H1 (cell line): Measurements from ENCODE around the gene FBLN2. TPM values are rescaled to one million over a fixed set of nuclear protein-coding genes. Genes with fewer than 3 reads are reported as not detected.
"Not testable (repeated sequence)": the region's sequence is repeated elsewhere in the genome, so short reads cannot be mapped to it uniquely, and the experiment has no call there.

Experiments
- CTCF ChIA-PET: fragments of 300-600 bp; sonication (Branson Sonifier 250); formaldehyde crosslinking; loops from one replicate; lab custom pipeline; 2021; ENCODE audit not compliant: partially characterized antibody; lab: Charles Lee
- POLR2A ChIA-PET: fragments of 300-600 bp; sonication (Branson Sonifier 250); formaldehyde crosslinking; loops from one replicate; lab custom pipeline; 2021; ENCODE audit warnings: inconsistent platforms; ENCODE audit not compliant: partially characterized antibody; lab: Charles Lee
- DNase-seq, 2 experiments: peaks; one replicate each; pipeline versions ENCODE4 v3.0.0 to v3.0.0-alpha.2; 2010 to 2022; ENCODE audit warnings: low spot score in 2 of 2, low read depth in 1 of 2, mixed read lengths in 1 of 2
- FAIRE-seq: peaks from 2 replicates; lab custom pipeline; 2011; peaks lifted over from hg19 to GRCh38; lab: Jason Lieb, UNC
- H2AFZ ChIP-seq: 2 replicates; pipeline ENCODE4 v1.8.1; 2012; ENCODE audit warnings: low read length, inconsistent platforms
- H2AK5ac ChIP-seq: 2 replicates; pipeline ENCODE4 v1.6.1; 2013; ENCODE audit warnings: low read depth, low read length
- H2BK120ac ChIP-seq: replicated peaks from 2 replicates; pipeline ENCODE3; 2013; ENCODE audit warnings: low read depth, low read length, inconsistent platforms
- H2BK12ac ChIP-seq: 2 replicates; pipeline ENCODE4 v1.6.1; 2013; ENCODE audit warnings: low read depth, low read length
- H2BK15ac ChIP-seq: 2 replicates; pipeline ENCODE4 v1.6.1; 2013; ENCODE audit warnings: low read length
- H2BK20ac ChIP-seq: 2 replicates; pipeline ENCODE4 v1.6.1; 2013; ENCODE audit warnings: low read length
- H2BK5ac ChIP-seq: 2 replicates; pipeline ENCODE4 v1.6.1; 2013; ENCODE audit warnings: low read depth, low read length
- H3K14ac ChIP-seq: 2 replicates; pipeline ENCODE4 v1.6.1; 2013; ENCODE audit warnings: inconsistent platforms; ENCODE audit not compliant: insufficient read length
- H3K18ac ChIP-seq: 2 replicates; pipeline ENCODE4 v1.6.1; 2013; ENCODE audit warnings: low read length; ENCODE audit errors: extremely low read depth
- H3K23ac ChIP-seq: 2 replicates; pipeline ENCODE4 v1.6.1; 2013; ENCODE audit warnings: inconsistent platforms; ENCODE audit not compliant: insufficient read length
- H3K23me2 ChIP-seq: 2 replicates; pipeline ENCODE4 v1.6.1; 2013; ENCODE audit warnings: low read depth, low read length
- H3K27ac ChIP-seq: 2 replicates; pipeline ENCODE4 v1.6.1; 2011; ENCODE audit warnings: low read depth, low read length, inconsistent platforms
- H3K27me3 ChIP-seq, 4 experiments: replicated peaks in 1 of 4; 1 replicate in 1 of 4; 2 replicates in 3 of 4; pipeline versions ENCODE4 v1.6.1 to v1.8.1; 2011 to 2013; ENCODE audit warnings: low read length in 3 of 4, mild to moderate bottlenecking in 3 of 4, inconsistent platforms in 2 of 4, mixed read lengths in 2 of 4, moderate library complexity in 1 of 4; ENCODE audit not compliant: control insufficient read depth in 3 of 4, insufficient read depth in 3 of 4; ENCODE audit errors: extremely low read depth in 1 of 4
- H3K36me3 ChIP-seq, 4 experiments: 2 replicates each; pipeline versions ENCODE4 v1.6.1 to v1.8.1; 2011 to 2013; ENCODE audit warnings: mild to moderate bottlenecking in 4 of 4, low read length in 3 of 4, moderate library complexity in 2 of 4, control low read depth in 1 of 4, inconsistent platforms in 1 of 4; ENCODE audit not compliant: insufficient read depth in 4 of 4, control insufficient read depth in 2 of 4
- H3K4ac ChIP-seq: replicated peaks from 2 replicates; pipeline ENCODE3; 2013; ENCODE audit warnings: low read length, low read depth, mixed read lengths, inconsistent platforms; ENCODE audit not compliant: insufficient read length
- H3K4me1 ChIP-seq, 4 experiments: replicated peaks in 1 of 4; 1 replicate in 1 of 4; 2 replicates in 3 of 4; pipeline versions ENCODE4 v1.6.1 to v1.8.1; 2011 to 2013; ENCODE audit warnings: low read length in 3 of 4, inconsistent platforms in 2 of 4, mixed read lengths in 1 of 4; ENCODE audit not compliant: insufficient read depth in 4 of 4, control insufficient read depth in 3 of 4
- H3K4me2 ChIP-seq, 2 experiments: 2 replicates each; pipeline versions ENCODE4 v1.6.1 to v1.8.1; 2011 to 2013; ENCODE audit warnings: low read depth in 2 of 2, low read length in 2 of 2, control low read depth in 1 of 2, inconsistent platforms in 1 of 2, mild to moderate bottlenecking in 1 of 2; ENCODE audit not compliant: insufficient read depth in 1 of 2
- H3K4me3 ChIP-seq, 4 experiments: fragments of 200-600, 300-600 bp in 1 of 4; sonication (generic), shearing (Covaris generic), sonication (Bioruptor Twin) in 1 of 4; 2 replicates each; pipeline versions ENCODE4 v1.5.1 to v1.8.1; 2011 to 2016; ENCODE audit warnings: low read length in 4 of 4, low read depth in 3 of 4, control low read depth in 2 of 4, inconsistent platforms in 2 of 4, mild to moderate bottlenecking in 2 of 4, mixed read lengths in 1 of 4, moderate library complexity in 1 of 4; ENCODE audit not compliant: insufficient read depth in 2 of 4; ENCODE audit errors: extremely low read depth in 1 of 4
- H3K56ac ChIP-seq: replicated peaks from 2 replicates; pipeline ENCODE3; 2013; ENCODE audit warnings: low read depth, mild to moderate bottlenecking, mixed read lengths, low read length, inconsistent platforms; ENCODE audit not compliant: insufficient read length
- H3K79me1 ChIP-seq: 2 replicates; pipeline ENCODE4 v1.6.1; 2013; ENCODE audit warnings: low read depth, low read length, control low read depth
- H3K79me2 ChIP-seq, 2 experiments: 2 replicates each; pipeline versions ENCODE4 v1.6.1 to v1.8.1; 2012 to 2013; ENCODE audit warnings: low read length in 2 of 2, mild to moderate bottlenecking in 2 of 2, inconsistent platforms in 1 of 2; ENCODE audit not compliant: insufficient read depth in 2 of 2, control insufficient read depth in 1 of 2
- H3K9ac ChIP-seq, 4 experiments: replicated peaks in 1 of 4; 1 replicate in 1 of 4; 2 replicates in 3 of 4; pipeline versions ENCODE4 v1.6.1 to v1.8.1; 2011 to 2013; ENCODE audit warnings: low read depth in 3 of 4, low read length in 3 of 4, control low read depth in 2 of 4, mild to moderate bottlenecking in 2 of 4, moderate library complexity in 2 of 4, inconsistent platforms in 1 of 4; ENCODE audit errors: extremely low read depth in 1 of 4
- H3K9me3 ChIP-seq, 2 experiments: 2 replicates each; pipeline versions ENCODE4 v1.6.1 to v1.8.1; 2012 to 2013; ENCODE audit warnings: mild to moderate bottlenecking in 2 of 2, moderate library complexity in 2 of 2, control low read depth in 1 of 2, inconsistent platforms in 1 of 2, low read depth in 1 of 2, low read length in 1 of 2, mixed read lengths in 1 of 2; ENCODE audit not compliant: insufficient read depth in 2 of 2
- H4K20me1 ChIP-seq, 2 experiments: replicated peaks in 1 of 2; 2 replicates each; pipeline versions ENCODE3 to v1.8.1; 2011 to 2013; ENCODE audit warnings: inconsistent platforms in 2 of 2, low read length in 2 of 2, mild to moderate bottlenecking in 1 of 2; ENCODE audit not compliant: insufficient read depth in 2 of 2, control insufficient read depth in 1 of 2
- H4K5ac ChIP-seq: 2 replicates; pipeline ENCODE4 v1.6.1; 2013; ENCODE audit warnings: low read length, low read depth, mixed read lengths, inconsistent platforms; ENCODE audit not compliant: insufficient read length
- H4K8ac ChIP-seq: 2 replicates; pipeline ENCODE4 v1.8.0; 2013; ENCODE audit warnings: mild to moderate bottlenecking, moderate library complexity, low read length, inconsistent platforms; ENCODE audit not compliant: insufficient read depth; ENCODE audit errors: extremely low read depth
- H4K91ac ChIP-seq: replicated peaks from 2 replicates; pipeline ENCODE3; 2013; ENCODE audit warnings: low read length, mixed read lengths, inconsistent platforms; ENCODE audit not compliant: insufficient read length
- CEBPB ChIP-seq: IDR thresholded peaks from 2 replicates; pipeline ENCODE4 v1.6.1; 2012; ENCODE audit warnings: low read depth, low read length
- WGBS, 2 experiments: shearing (Covaris generic) in 1 of 2; methylation state at CpG; one replicate each; pipeline versions ENCODE4 v1.1.6 to v1.1.7; 2013 to 2015; ENCODE audit warnings: low lambda C conversion rate in 2 of 2, mixed read lengths in 2 of 2, inconsistent platforms in 1 of 2, low coverage in 1 of 2, missing lambda C conversion rate in 1 of 2; ENCODE audit not compliant: insufficient replicate concordance in 2 of 2, insufficient coverage in 1 of 2, insufficient read length in 1 of 2; ENCODE audit errors: extremely low coverage in 1 of 2, missing lambda C conversion rate in 1 of 2; 5-methylcytosine and 5-hydroxymethylcytosine counted together
- polyA plus RNA-seq, 7 experiments: library from polyadenylated mRNA; depleted of rRNA in 3 of 7; stranded (reverse) in 5 of 7; unstranded in 2 of 7; fragments of >200 nt in 5 of 7; fragments of 200-250 nt in 2 of 7; gene quantifications; 1 replicate in 5 of 7; 2 replicates in 1 of 7; 4 replicates in 1 of 7; pipeline versions ENCODE4 v1.2.1 to v1.2.3, GENCODE V29; 2011 to 2013; ENCODE audit warnings: missing spikeins in 2 of 7, mixed read lengths in 2 of 7
- total RNA-seq: library from RNA; stranded (reverse); fragmentation: NEBNext Ultra II Directional; extraction: Animal tissue kit (Norgen Biotek cat#: 25700); gene quantifications from 2 replicates; pipeline ENCODE4 v1.2.1, GENCODE V29; 2021

Gene FBLN2
- total and polyA plus RNA-seq, 2 of the 8 experiments (the other 6 are each of a cell fraction or from before 2014, with no cell fraction given) = 17.4 to 24.2 TPM

DNA sequence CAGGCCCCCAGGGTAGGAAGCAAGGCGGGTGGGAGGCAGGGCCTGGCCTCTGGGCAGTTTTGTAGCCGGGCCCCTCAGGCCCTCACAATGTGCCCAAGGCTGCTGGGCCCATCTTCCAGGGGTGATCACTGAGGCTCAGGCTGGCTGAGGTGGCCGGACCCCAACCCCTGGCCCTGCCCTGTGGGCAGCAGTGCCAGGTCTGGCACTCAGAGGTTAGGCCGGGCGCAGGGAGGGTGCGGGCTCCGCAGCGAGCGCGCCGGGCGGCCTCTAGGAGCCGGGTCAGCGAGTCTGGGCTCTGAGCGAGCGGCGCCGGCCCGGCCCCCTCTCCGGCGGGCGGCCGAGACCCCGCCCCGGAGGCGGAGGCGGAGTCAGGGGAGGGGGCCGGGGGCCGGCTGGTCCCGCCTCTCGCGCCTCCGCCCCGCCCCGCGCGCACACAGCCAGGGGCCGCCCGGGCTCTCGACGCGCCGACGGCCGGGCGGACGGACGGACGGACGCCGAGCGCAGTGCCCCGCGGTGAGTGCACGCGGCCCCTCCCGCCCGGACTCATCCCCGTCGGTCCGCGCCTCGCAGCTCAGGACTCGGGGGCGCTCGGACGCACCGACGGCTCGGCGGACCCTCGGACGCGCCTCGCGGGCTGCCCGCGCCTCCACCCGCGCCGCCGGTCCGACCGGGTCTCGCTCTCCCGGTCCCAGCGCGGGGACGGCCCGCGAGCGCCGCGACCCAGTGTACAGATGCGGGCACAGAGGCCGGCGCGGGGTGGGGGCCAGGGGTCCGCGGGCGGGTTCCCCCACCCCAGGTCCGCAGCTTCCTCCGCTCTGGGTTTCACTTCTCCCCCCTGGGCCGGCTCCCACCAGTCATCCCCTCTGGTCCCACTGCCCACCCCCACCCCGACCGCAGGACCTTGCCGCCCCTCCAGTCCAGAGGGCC, at the start of gene FBLN2 (continued):
- TF ChIP-seq CEBPB = no peak

DNA sequence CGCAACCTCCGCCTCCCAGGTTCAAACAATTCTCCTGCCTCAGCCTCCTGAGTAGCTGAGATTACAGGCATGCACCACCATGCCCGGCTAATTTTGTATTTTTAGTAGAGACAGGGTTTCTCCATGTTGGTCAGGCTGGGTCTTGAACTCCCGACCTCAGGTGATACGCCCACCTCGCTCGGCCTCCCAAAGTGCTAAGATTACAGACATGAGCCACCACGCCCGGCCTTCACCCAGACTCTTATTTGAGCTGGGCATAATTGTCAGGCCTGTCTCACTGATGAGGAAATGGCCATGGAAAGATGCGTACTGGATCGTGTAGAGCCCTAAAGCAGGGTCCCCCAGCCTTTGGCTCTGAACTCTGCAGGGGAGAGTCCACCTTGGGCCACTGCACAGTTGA, 49.7 kb upstream of the FBLN2 start:
- ChIA-PET CTCF (interaction anchor here (0.9 to 26.8 kb wide), 26 partner anchors 18 to 358 kb away, joined by 3 to 856 read pairs (median 6); partner anchors contain the start of genes FBLN2 and HDAC11), POLR2A (interaction anchor here (0.9 kb wide), 1 partner anchor 15 kb away, joined by 3 read pairs; no protein-coding TSS in a partner anchor)
- not testable (repeated sequence) for H3K4me3 ChIP-seq, H2BK120ac ChIP-seq, H3K4me2 ChIP-seq, H3K27ac ChIP-seq, H2BK5ac ChIP-seq, H4K20me1 ChIP-seq, H3K14ac ChIP-seq, H4K5ac ChIP-seq, H3K9me3 ChIP-seq, H3K18ac ChIP-seq, H3K23me2 ChIP-seq, H3K27me3 ChIP-seq, H4K91ac ChIP-seq, H2BK15ac ChIP-seq, H2AK5ac ChIP-seq, FAIRE-seq, H2BK20ac ChIP-seq, H3K4me1 ChIP-seq, H3K9ac ChIP-seq, H3K23ac ChIP-seq, H3K4ac ChIP-seq, H3K56ac ChIP-seq, H4K8ac ChIP-seq, H3K79me2 ChIP-seq, H3K79me1 ChIP-seq, DNase-seq, H3K36me3 ChIP-seq, H2AFZ ChIP-seq, H2BK12ac ChIP-seq
- 95% methylated on average over 8 of the region's 11 CpGs; no CpG with 5 or more reads in 1 of the 2 experiments for WGBS, 2 experiments
